Astrocyte of the hippocampus (primary cell): ENCODE data around the gene TM4SF18.
"Not testable (repeated sequence)": the region's sequence is repeated elsewhere in the genome, so short reads cannot be mapped to it uniquely, and the experiment has no call there.

Source experiments
- DNase-seq: peaks from one replicate; pipeline ENCODE4 v3.0.0; 2011; ENCODE audit warnings: low read depth, low spot score

Gene TM4SF18

GRCh38 chr3:149333176-149333859, at the start of gene TM4SF18:
Gene TM4SF18 (minus strand): TSS chr3:149333636. CDS start chr3:149333382, 254 bp downstream.
- DNase-seq = peak; percentile 27

- DNase-seq = no peak
Observed at GRCh38 chr3:149382518-149382917, 49.1 kb upstream of the TM4SF18 start.

- no peak for DNase-seq
Observed at GRCh38 chr3:149382101-149382467, 48.6 kb upstream of the TM4SF18 start.

- DNase-seq = no peak
Observed at GRCh38 chr3:149381173-149382100, 48.0 kb upstream of the TM4SF18 start.

- not testable (repeated sequence) for DNase-seq
Observed at GRCh38 chr3:149380220-149380619, 46.8 kb upstream of the TM4SF18 start.

- no peak for DNase-seq
Observed at GRCh38 chr3:149378478-149379309, 45.3 kb upstream of the TM4SF18 start.

GRCh38 chr3:149377408-149378364, 44.2 kb upstream of the TM4SF18 start, which contains the start of gene TM4SF1:
Gene TM4SF1 (minus strand): TSS chr3:149377649. CDS start chr3:149377547, 102 bp downstream.
- DNase-seq = peak; percentile 89

GRCh38 chr3:149376718-149377407, 43.4 kb upstream of the TM4SF18 start:
- peak; percentile 87 for DNase-seq

- DNase-seq = no peak
Observed at GRCh38 chr3:149375501-149376196, 42.2 kb upstream of the TM4SF18 start.

GRCh38 chr3:149374793-149375500, 41.5 kb upstream of the TM4SF18 start:
- DNase-seq = no peak

- no peak for DNase-seq
Observed at GRCh38 chr3:149374391-149374790, 41.0 kb upstream of the TM4SF18 start.

GRCh38 chr3:149373235-149374125, 40.0 kb upstream of the TM4SF18 start:
- DNase-seq = no peak

GRCh38 chr3:149371723-149372114, 38.3 kb upstream of the TM4SF18 start:
- DNase-seq = no peak

GRCh38 chr3:149371001-149371722, 37.7 kb upstream of the TM4SF18 start:
- DNase-seq = no peak

GRCh38 chr3:149369991-149370866, 36.8 kb upstream of the TM4SF18 start:
- DNase-seq = no peak
